Measurements from ENCODE around the gene KLF16.

KLF16 gene

DNA sequence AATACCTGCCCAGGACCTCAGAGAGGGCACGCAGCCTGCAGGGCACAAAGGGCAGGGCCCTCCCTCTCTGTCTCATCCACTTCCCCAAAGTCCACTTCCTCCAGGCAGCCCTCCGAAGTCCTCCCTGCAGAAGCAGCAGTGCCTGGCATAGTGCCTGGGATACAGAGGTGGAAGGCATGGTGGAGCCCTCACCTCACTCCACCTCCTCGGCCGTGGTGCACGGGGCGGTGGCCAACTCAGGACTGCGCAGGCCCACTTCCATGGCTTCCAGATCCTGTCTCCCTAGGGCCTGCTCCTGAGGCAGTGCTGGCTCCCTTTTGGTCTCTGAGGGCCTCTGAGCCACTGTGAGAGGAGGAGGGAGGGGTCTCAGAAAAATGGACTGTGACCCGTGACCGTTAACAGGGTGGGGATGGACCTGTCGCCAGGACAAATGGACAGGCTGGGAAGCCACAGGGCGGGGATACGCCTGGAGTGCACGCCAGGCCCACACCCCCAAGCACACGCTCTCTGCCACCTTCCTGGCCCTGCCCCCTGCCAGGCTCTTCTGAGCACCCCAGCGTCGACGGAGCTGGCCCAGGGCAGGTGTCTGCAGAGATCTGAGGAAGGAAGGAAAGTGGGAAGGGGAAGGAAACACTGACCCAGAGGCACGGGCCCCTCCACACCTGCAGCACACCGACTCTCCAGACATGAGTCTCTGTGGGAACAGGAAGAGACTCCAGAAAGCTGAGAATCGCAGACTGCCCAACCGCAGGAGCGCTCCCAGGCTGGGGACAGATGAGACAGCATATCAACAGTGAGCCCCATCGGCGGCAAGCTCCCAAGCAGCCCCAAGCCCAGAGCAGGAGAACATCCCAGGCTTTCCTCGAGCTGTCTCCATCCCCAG is 23.5 kb downstream of the KLF16 start:
- DNase-seq = no peak

DNA sequence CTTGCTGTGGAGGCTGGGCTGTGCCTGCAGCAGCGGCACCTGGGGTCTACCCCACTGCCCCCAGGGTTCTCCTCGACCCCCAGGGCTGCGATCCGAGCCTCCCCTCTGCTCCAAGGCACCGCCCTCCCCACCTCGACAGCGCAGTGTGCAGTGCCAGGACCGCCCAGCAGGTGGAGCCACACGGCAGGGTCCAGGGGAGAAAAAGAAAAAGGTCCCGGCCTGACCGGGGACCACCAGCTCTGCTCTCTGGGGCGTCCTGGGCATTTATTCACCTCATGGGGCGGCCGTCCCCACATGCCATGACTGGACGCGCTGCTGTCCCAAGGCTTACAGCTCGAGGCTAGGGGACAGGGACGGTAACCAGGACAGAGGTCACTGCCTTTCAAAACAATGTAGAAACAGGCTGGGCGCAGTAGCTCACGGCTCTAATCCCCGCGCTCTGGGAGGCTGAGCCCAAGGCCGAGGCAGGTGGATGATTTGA is 25.7 kb downstream of the KLF16 start:
- DNase-seq = peak; percentile 62

DNA sequence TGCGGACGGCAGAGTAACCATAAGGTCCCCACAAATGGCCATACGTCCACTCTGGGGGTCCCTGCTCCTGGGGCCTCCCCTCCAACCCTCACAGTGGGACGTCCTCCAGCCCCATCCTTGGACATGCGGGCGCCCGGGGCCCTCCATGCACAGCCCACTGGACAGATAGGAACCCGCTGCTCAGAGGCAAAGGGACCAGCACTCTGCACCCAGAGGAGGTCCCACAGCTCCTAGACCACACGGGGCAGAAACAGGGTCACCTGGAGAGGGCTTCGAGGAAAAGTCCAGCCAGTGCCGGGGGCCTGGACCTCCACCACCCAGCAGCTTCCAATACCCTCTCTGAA is 26.2 kb downstream of the KLF16 start:
- no peak for DNase-seq

DNA sequence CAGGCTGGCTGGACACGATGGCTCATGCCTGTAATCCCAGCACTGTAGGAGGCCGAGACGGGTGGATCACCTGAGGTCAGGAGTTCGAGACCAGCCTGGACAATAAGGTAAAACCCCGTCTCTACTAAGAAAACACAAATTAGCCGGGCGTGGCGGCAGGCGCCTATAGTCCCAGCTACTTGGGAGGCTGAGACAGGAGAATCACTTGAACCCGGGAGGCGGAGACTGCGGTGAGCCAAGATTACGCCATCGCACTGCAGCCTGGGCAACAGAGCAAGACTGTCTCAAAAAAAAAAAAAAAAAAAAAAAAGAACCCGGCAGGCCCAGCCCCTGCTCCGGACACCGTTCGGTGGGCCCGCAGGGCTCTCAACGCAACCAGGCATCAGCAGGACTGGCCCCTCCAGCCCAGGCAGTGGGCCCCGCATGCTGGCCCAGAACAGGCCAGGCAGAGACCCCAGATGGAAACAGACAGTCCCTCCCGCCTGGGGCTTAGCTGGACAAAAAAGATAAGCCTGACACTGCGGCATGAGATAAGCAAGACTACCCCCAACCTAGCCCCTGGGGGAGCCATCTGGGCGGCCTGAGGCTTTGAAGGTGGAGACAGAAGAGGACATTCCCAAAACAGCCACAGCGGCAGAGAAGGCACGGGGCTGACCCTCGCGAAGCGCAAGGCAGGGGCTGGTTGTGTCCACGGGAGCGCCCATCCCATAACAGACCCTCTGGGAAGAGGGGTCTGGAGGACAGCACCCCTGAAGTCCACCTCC is 26.7 kb downstream of the KLF16 start:
- no peak for DNase-seq

DNA sequence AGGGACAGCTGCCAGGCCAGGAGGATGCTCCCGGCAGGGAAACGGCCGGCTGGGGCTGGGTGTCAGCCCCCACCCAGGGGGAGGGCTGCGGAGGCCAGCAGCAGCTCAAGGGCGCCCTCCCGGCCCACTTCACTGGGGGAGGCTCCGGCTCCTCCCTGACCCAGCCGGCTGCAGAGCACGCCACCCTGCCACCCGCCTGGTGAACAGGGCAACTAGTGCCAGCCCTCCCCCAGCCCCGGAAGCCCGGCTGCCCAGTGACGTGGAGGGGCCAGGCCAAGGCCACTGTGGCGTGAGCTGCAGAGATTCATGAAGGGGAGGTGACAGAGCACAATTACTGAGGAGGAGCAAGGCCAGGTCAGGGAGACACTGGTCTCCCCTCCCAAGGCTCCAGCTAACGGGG is 29.8 kb downstream of the KLF16 start:
- DNase-seq = no peak

DNA sequence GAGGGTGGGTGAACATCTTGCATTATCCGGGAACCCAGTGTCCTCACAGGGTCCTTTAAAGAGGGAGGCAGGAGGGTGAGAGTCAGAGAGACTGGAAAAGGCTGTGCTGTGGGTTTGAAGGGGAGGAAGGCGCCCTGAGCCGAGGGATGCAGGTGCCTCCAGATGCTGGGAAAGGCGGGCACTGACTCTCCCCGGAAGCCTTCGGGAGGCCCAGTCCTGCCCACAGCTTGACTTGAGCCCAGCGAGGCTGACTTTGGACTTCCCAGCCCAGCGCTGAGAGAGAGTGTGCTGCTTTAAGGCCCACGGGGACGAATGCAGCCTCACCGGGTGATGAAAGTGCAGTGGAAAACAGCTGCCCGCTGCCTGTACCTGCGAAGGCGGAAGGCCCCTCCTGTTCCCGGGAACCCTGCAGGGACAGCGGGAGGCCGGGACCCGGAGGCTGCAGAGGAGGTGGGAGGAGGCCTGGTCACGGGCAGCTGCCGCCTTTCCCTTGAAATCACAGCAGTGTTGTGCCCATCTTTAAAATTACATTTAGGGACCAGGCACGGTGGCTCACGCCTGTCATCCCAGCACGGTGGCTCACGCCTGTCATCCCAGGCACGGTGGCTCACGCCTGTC is 31.2 kb downstream of the KLF16 start:
- no peak for DNase-seq

DNA sequence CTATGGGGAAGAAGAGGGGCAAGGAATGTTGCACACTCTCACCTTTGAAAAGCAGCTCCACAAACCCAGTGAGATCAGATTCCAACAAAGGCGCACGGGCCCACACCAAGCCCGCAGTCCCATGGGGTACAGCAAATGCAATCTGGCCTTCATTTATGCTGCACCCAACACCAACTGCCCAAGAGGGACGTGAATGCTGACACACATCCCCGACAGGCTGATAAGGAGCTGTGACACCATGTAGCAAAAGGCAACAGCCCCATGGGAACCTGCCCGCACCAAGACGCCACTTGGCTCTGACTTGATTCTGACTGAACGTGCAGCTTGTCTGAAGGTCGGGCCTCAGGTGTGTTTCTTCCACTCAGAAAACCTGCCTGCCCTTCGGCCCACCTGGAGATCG is 32.4 kb downstream of the KLF16 start:
- no peak for DNase-seq

DNA sequence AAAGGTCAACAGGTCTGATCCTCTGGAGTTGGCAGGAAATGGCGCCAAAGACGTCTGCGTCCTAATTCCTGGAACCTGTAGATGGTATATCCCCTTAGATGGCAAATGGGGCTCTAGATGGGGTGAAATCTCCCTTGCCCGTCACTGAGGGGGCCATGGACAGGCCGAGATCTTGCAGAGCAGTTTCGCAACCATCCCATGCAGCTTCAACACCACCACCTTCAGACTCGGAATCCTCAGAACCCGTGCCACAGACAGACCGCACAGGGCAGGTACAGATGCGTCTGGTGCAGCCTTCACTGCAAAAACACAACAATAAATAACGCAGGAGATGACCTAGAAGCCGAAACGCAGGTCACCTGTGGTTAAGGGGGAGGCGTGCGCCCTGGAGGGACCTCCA is 32.8 kb downstream of the KLF16 start:
- no peak for DNase-seq

DNA sequence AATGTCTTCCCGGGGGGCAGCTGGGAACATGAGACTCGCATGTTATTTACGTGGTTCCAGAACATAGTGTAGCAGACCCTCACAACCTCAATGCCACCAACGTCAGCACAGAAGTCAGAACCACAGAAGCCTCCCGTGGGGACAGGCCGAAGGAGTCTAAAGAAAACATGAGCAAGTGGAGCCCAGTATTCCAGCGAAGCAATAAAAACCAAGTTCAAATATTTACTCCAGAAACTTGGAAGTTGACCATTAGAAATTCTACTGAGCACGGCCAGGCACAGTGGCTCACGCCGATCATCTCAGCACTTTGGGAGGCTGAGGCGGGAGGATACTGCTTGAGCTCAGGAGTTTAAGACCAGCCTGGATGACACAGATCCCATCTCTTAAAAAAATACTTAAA is 33.4 kb downstream of the KLF16 start:
- DNase-seq = no peak

DNA sequence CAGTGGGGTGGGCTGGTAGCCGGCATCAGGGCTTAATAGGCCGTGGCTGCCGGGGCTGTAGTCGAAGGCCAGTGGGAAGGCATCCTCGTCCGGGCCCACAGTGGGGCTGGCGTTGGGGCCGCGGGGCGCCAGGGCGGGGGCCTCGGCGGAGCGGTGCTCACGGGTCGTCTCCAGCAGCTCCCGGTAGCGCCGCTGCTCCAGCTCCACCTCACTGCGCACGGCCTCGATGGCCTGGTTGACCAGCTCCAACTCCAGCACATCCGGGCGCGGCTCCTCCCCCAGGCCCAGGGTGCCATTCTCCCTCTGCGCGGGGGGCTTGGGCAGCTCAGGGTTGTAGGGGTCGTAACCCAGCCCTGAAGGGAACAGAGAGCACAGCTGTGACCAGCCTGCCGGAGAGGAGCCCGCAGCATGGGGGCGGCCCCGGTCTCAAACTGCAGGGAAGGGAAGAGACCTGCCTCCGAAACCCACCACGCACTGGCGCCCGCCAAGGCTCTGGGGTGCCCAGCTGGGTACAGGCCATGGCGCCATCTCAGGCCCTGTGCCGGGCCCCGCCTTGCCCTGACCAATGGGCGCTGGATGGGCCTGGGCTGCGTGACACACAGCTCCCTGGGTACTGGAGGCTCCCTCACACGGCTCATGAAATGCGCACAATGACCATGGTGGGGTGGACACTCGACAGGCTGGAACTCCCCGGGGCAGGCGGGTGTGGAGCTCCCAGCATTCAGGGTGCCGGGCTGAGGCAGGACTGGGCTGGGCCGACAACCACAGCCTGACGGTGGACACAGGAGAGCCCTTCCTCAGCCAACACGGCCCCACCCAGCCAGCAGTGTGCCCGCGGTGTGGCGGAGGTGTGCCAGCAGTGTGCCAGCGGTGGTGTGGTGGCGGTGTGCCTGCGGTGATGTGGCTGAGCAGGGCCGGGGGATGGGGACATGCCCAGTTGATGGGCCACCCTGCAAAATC is 34.8 kb downstream of the KLF16 start:
- DNase-seq = no peak

DNA sequence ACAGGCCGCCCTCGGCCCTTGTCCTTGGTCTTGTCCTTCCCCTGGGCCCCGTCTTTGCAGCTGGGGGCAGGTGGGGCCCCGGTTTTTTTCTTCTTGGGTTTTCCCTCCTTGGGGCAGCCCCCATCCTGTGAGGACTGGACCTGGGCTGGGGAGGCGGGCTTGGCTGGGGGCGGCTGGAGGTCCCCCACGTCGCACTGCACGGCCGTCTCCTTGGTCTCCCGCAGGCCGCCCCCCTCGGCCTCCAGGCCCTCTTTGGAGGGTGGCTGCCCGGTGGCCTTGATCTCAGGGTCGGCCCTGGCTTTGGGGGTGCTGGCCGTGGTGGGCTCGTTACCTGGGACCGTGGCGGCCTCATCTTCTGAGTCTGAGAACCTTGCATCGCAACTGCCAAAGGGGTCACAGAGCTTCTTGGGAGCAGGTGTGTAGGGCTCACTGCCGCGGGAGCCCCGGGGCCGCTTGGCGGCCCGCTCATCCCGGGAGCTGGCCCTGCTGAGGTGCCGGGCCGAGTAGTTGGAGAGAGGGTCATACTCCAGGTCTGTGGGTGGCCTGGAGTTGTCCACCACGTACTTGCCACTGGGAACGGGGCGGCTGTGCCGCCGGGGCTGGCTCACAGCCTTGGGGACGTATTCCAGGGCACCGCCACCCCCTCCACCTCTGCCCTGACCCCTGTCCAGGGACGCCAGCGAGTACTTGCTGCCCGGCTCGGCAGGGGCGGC is 35.7 kb downstream of the KLF16 start:
- DNase-seq = no peak

DNA sequence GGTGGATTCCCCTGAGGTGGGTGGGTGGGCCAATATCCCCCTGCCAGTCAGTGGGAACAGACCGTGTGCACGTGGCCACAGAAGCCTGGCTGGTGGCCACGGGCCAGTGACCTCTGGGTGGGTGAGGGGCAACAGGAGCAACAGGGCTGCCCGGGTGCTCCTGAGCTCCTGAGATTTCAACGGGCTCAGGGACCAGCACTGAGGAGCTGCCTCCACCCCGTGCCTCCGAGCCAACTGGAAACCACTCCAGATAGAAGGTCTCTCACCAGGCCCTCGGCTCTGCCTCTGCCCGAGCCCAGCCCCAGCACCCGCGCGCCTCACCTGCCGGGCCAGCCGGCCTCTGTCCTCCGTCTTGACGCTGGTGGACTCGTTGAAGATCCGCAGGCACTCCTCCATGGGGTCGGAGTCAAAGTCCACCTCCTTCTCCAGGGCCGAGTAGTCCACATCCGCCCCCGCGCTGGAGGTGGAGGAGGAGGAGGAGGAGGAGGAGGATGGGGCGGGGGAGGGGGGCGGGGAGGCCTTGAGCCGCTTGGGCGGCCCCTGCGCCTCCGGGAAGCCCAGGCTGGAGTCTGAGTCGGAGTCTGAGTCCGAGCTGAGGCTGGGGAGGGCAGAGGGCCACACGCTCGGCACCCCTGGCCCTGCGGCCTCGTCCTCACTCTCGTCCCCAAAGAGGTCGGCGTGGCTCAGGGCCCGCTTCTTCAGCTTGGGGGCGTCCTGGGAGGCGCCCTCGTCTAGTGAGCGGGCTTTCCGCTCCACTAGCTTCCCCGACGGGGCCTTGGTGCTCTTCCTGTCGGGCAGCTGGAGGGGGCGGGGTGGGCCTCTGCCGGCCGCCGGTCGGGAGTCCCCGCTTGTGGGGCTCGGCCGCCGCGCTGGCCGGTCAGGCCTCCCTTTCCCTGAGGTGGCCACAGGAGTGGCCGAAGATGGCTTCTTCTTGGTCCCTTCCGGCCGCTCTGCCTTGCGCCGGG is 36.5 kb downstream of the KLF16 start:
- DNase-seq = no peak

DNA sequence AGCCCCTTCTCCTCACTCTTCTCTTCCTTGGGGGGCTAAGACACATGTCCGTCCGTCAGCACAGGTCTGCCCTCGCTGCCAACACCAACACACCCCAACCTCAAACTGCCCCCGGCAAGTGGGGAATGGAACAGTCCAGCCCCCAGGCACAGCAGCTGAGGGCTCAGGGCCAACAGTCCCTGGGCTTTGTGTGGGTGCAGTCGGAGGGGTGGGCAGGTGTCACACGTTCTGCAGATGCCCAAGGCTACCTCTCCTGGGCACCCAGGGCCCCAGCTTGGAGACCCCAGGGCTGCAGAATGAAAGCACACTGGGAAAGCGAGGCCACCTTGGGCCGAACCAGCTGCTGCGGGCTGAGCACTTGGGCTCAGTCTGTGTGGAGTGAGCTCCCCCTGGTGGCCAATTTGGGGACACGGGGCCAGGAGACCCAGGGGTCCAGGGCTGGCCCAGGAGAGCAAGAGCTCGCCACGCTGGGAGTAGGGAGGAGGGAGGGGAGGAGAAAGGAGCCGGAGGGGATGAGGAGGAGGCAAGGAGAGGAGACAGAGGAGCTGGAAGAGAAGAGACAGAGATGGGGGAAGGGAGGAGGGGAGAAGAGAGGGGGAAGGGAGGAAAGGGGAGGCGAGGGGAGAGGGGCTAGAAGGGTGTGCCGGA is 37.3 kb downstream of the KLF16 start:
- DNase-seq = peak; percentile 77

DNA sequence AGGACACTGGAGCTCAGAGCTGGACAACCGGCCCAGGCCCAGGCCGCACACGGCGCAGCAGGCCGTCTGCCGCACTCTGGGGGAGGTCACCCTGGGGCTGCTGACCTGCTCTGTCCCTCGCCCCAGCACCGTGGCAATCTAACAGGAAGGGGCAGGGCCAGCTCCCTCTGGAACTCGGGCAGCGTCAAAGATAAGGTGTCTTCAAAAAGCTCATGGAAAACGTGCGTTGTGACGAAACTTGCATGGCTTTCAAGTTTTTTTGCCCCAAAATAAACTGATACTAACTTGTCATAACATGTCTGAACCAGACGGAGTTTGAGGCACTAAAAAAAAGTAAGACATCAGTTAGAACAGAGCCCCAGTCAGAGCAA is 39.1 kb downstream of the KLF16 start:
- no peak for DNase-seq

DNA sequence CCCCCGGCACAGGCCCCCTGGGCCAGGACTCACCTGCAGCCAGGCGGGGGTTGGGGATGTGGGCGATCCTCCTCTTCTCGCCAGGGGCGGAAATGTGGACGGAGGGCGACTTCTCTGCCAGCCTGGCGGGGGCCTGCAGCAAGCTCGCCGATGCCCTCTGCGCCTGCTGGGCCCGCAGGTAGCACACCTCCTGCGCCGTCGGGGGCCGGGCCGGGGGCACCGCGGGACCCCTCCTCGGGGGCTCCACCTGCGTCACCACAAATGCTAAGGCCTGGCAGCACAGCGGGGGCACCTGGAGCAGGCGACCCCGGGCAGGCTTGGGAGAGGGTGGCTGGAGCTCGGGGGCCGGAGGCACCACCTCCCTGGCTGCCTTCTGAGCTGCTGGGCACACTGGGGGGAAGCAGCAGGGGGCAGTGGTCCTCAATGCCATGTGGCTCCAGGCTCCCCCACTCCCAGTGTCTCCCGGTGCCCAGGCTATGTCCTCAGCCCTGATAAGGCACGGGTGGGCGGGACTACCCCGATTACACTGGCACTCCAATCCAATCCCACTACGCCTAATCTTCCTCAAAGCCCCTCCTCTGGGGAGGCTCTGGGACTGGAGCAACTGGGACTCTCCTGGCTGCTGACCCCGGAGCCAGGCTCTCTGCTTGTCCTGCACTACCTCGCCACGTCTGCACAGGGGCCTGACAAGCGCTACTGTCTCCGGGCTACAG is 39.7 kb downstream of the KLF16 start:
- DNase-seq = no peak

DNA sequence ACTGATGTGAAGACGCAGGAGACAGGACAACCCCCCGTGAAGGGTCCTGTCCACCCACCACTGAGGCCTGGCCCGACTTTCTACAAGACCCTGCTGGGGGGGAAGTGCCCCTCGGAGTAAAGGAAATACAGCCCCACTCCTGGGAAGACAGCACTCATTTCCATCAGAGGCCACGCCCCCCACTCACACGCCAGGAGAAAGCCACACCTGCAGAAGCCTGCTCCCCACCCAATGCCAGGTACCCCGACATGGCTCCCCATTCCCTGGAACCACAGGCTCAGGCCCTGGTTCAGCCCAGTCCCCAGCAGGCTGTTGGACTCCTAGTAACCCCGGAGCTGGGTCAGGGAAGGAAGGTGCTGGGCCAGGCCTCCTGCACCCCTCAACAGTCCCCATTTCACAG is 40.4 kb downstream of the KLF16 start:
- DNase-seq = no peak

DNA sequence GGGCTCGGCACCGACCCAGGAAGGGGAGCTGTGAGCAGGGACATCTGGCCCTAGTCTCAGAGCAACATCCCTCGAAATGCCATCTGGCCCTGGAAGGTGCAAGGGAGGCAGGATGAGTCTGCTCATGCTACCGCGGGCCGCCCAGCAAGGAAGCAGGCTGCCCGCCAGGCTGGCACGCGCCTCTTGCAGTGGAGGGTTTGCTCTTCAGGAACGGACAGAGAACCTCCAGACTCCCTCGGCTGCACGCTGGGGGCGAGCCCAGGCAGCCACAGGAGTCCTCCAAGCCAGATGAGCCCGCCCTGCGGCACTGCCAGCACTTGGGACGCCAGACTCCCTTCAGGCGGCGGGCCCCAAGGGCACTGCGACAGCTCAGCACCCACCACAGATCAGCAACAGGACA is 41.2 kb downstream of the KLF16 start:
- no peak for DNase-seq

DNA sequence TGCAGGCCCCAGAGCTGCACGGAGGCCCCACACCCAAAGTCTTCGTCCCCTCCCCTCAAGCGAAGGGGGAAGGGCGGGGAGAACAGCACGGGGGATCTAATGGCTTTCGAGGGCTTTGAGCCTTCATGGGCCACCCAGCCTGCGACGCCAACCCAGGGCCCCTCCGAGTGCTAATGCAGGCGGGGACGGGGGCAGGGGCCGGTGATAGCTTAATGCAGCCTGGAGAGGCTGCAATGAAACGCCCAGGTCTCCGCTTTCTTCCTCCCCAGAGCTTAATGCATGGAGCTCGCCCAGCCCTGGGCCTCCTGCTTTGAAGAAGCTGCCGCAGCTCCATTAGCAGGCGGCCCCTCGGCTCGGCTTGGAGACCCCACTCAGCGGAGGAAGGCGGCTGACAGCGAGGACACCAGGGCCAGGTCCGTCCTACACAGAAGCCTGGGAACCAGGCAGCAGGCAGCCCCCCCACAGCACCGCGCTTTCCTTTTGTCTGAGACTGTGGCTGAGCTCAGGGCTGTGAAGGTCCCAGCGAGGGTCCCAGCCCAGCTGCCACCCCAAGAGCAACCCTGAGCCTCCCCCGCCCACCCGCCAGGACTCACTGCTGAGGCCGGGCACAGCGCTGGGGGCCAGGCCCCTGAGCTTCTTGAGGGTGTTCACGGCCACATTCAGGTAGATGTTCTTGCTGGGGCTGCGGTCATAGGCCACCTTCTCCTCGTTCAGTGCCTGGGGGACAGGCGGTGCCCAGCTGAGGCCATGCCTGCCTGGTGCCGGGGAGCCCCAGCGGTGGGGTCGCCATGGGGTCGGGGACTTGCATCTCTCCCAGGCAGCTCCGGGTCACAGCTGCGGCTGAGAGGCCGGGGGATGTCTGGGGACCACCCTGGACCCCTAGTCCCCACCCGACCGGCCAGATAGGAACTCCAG is 43.8 kb downstream of the KLF16 start:
- no peak for DNase-seq
